Astrocyte (in vitro differentiated cells and primary cell): Measurements from ENCODE around the gene THOC5.

Source experiments
- CTCF ChIP-seq: IDR thresholded peaks from 2 replicates; pipeline ENCODE4 v1.5.1; 2011; ENCODE audit warnings: low read depth, mild to moderate bottlenecking, inconsistent platforms, low read length, moderate library complexity; ENCODE audit not compliant: insufficient read depth
- EZH2 ChIP-seq: IDR thresholded peaks from 2 replicates; pipeline ENCODE4 v1.6.1; 2012; ENCODE audit warnings: mild to moderate bottlenecking, low read length, inconsistent platforms; ENCODE audit not compliant: insufficient read depth

GRCh38 chr22:29477723-29478318 is 75.7 kb downstream of the THOC5 start:
- TF ChIP-seq CTCF (no peak), EZH2 (no peak)
